ENCODE measurements around the gene NRP1.

The NRP1 gene

DNA sequence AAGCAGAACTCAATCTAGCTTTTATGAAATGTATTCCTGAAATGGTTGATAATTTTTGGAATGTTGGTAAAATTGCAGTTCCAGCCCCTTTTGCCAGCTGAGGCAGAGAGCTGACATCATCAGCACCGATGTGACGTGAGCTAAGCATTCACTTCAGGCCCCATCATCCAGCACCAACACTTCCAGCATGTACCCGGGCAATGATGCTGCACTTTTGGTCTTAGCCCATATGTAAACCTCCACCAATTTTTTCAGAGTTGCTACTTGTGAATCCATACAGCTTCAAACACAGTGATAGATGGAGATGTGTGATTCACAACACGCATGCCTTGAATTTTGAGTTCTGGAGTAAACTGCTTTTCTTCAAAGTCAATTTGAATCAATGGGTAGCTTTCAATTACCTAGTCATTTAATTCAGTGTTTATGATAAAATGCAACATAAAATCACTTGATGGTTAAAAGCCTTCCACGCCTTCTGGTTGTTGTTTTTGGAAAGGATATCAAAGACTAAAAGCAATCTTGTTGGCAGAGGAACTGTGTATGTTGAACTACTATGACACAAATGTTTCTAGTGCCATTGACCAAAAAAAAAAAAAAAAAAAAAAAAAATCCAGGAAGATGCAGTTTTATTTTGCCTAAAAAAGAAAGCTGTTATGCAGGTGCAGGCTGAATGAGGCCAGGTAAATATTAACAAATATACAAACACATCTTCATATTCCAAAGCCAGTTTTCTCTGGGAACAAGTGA is 73.9 kb downstream of the NRP1 start:
- no peak for DNase-seq (ENCODE audit: low read depth)

DNA sequence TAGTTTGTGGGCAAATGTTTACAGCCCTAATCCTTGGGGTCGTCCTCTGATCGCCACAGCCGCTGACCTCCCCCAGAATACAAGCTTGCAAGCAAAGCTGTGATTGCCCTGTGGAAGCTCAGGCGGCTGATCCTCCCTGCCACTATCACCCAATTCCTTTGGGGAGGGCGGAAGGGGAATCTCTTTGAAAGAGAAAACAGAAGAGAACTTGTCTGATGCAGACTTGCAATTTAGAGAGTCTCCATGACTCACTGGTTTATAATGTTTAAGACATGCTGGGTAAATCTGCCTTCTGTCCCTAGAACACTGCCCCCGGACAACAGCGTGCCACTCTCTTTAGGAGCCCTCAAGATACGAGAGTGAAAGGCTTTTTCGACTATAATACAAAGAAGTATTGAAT is 75.5 kb downstream of the NRP1 start:
- DNase-seq (ENCODE audit: low read depth), result no peak

DNA sequence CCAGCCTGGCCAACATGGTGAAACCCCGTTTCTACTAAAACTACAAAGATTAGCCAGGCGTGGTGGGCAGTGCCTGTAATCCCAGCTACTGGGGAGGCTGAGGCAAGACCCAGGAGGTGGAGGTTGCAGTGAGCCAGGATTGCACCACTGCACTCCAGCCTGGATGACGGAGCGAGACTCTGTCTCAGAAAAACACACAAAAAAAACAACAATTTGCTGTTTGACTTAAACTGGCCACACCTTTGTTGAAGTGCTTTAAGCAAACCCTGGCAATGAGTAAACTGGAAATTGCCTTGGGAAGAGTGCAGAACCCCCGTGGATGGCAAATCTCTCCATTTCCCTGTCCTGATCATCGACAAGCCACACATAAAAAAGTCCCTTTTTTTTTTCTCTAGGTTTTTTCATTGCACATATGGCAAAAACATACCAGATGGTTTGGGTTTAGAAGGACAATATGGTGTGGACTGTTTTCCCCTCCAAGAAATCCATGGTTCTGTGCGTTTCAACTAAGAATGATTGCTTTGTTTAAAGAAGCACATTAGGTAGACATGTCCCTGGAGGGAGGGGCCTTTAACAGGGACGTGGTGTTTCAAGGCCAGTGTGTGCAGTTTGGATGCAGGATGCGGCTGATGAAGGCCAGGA is 76.9 kb downstream of the NRP1 start:
- no peak for DNase-seq (ENCODE audit: low read depth)

DNA sequence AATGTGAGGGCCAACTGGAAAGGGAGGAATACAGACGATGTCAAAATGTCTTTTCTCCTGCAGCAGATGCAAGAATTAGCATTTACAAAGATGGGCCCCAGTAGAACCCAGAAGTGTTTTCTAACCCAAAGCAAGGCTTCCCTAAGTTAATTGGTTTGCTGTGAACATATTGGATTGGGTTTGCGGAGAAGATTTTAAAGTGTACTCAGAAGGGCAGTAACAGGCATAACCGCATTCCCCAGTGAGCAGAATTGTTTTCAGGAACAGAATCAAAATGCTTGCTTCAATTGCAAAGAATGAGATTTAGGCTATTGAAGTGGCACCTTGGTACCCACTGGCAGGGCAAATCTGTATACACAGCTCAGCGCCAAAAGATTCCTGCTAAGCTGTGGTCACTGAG is 78.0 kb downstream of the NRP1 start:
- no peak for DNase-seq (ENCODE audit: low read depth)

DNA sequence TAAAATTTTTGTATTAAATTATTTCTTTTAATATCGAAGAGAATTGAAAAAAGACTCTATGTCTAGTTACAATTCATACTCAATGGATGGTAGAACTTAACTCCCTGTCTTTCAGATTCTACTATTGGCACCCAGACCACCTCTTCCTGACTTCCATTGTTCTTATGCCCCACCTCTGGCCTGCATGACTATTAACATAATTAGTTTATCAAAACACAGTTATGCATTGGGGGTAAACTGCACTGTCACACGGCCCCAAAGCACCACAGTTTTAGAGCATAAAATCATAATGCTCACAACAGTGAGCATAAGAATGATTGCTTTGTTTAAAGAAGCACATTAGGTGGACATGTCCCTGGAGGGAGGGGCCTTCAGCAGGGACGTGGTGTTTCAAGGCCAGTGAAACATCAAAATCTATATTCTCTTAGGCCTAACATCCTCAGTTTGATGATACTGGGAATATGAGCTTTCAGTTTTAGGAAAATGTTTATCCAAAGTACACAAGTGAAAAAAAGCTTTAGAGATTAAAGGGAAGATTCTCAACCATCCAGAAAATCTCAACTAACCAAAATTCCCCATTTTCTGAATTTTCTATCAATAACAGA is 79.8 kb downstream of the NRP1 start:
- no peak for DNase-seq (ENCODE audit: low read depth)

DNA sequence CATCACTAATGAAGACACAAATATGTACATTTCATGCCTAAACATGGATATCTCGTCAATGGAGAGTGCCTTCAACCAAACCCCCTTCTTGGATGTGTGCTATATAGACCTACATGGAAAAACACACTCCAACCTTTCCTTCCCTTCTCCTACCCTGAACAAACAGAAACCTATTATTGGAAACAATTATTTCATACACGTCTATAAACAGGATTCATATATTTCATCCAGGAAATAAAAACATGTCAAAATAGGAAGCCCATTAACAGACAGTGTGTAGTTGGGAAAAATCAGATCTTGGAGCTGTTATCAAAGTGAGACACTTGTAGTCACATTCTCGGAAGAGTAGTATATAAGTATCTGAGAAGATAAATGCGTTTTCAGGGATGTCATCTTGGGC is 81.1 kb downstream of the NRP1 start:
- no peak for DNase-seq (ENCODE audit: low read depth)

DNA sequence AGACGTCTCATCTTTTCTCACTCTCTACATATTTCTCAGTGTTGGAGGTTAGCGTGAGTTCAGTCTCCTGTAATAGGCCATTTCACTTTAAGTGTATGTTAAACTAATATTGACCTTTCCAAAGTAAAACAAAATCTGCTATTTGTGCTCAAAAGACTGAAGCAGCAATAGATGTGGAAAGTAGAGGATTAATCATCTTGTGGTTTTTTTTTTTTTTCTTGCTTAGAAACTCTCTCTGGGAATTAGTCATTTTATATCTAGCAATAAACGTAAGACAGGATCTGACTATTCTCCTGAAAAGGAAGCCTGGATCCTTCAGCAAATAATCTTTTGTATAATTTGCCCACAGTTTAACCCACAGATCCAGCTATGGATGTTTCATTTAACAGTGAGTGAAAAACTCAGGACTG is 81.7 kb downstream of the NRP1 start:
- peak; percentile 52 for DNase-seq (ENCODE audit: low read depth)

GRCh38 chr10:33252324-33252723 is 82.1 kb downstream of the NRP1 start:
- DNase-seq (ENCODE audit: low read depth), result no peak

DNA sequence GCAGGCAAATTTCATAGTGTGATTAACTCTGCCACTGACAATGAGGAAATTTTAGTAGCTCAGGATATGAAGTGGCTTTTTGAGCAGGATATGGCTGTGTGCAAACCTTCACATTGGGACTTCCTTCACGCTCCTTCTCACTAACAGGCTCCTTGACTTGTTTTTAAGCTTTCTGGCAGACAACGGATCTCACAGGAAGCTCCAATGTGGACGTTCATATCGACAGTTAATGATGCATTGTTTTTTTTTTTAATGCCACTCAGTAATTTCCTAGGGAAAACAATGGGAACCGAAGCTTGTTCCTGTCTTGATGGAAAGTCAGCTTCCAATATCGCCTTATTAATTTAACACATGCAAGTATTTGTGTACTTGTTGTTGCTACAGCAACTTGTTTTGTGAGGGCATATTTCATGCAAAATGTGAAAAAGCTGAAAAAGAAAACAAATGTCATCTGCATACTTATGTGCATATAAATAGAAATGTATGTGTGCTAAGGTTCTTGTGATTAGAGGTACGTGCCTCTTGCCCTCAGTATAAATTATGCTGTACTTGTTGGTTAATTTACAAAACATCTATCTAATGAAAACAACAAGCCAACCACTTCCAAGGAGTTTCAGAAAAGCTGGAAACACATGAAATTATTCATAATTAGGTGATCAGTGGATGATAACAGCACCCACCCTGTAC is 84.7 kb downstream of the NRP1 start:
- no peak for DNase-seq (ENCODE audit: low read depth)

GRCh38 chr10:33249137-33249536 is 85.3 kb downstream of the NRP1 start:
- no peak for DNase-seq (ENCODE audit: low read depth)

DNA sequence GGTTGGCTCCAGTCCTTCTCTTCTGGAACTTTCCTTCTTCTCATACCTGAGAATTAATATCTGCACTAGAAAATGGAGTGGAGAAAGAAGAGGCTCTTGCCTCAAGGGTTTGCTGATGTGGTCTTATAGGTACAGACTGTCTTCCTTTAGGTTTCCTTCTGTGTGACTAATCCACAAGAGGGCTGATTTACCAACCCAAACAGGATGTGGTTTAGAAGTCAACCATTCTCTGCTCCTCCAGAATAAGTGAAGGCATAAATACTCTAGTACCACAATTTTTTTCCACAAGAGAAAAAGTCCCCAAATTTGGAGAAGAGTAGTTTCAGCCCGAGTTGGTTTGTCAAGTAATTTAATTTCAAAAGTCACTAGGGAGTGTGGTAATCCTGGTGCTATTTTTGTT is 85.8 kb downstream of the NRP1 start:
- DNase-seq (ENCODE audit: low read depth), result peak; percentile 73

DNA sequence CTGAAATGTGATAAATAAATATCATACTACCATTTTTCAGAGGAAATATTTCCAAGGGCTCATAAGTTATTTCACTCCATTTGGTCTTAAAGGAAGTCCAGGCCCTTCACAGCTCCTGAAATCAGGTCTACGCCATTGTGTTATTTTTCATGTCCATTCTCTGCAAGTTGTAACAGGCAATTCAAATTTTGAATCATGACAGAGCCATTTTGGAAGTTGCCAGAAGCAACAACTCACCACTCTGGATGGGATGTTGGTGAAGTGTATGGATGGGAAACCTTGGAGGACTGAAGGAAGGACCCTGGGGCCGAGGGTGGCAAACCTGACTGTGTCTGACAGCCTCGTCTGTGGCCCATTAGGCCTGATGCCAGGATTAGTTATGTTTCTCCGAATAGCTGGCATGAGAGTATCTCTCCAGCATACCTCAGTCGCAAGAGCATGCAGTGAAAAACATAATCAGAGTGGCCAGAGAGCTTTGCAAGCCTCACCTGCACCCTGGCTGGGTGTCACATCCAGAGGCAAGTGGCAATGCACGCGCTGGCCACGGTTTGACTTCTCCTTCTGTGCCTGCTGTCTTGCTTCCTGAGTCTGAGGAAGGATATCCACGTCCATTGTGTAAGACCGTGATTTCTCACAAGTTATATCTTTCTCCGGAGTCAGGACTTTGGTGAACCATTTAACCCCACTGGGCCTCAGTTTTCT is 87.1 kb downstream of the NRP1 start:
- no peak for DNase-seq (ENCODE audit: low read depth)

- DNase-seq (ENCODE audit: low read depth), result no peak
Observed at GRCh38 chr10:33245343-33245742, 89.1 kb downstream of the NRP1 start.

GRCh38 chr10:33244354-33244967 is 90.0 kb downstream of the NRP1 start:
- DNase-seq (ENCODE audit: low read depth), result no peak

DNA sequence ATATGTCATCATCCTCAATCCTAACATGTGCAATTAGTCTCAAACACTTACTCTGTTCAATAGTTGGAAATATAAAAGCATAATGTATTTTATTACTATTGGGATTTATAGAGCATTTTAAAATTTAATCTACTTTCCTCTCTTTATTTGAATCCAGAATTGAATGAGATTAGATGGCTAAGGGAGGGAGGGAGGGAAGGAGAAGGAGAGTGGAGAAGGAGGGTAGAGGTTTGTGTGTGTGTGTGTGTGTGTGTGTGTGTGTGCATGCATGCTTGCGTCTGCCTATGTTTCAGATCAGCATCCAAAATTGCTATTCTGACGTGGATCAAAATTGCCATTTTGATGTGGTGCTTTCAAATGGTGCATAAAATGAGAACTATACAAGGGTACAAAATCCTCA is 90.8 kb downstream of the NRP1 start:
- no peak for DNase-seq (ENCODE audit: low read depth)

DNA sequence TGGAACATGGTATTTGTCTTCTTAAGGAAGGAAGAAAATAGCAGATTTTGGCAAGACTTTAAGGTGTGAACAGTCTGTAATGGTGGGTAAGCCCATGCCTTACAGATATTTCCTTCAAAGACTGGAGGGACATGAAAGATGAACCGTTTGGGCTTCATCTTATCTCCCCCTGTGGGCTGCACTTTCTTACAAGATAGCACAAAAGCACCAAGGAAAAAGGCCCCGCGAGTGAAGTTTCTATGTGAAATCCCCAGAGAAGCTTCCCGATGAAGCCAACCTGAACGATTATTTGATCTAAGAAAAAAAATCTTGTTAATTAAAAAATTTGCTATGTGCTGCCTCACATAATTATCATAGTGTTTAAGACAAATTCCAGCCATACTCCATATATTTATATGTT is 91.5 kb downstream of the NRP1 start:
- DNase-seq (ENCODE audit: low read depth), result no peak

- DNase-seq (ENCODE audit: low read depth), result no peak
Observed at GRCh38 chr10:33241351-33241750, 93.1 kb downstream of the NRP1 start.

DNA sequence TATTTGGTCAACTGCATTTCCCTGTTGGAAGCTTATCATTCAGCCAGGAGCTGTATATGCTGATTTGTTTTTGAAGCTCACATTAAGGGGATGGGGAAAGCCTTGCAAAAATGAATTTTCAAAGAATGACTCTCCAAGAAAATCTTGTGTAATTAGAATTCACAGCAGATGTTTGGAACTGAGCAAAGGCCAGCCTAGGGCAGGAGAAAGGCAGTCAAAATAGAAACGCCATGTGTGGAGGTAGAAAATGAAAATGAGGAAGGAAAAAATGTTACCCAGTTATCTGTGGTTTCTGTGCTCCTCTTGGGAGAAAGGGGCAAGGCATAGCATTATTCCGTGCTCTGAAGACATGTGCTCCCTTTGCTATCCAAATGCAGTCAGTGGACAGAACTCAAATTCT is 93.5 kb downstream of the NRP1 start:
- peak; percentile 73 for DNase-seq (ENCODE audit: low read depth)

DNA sequence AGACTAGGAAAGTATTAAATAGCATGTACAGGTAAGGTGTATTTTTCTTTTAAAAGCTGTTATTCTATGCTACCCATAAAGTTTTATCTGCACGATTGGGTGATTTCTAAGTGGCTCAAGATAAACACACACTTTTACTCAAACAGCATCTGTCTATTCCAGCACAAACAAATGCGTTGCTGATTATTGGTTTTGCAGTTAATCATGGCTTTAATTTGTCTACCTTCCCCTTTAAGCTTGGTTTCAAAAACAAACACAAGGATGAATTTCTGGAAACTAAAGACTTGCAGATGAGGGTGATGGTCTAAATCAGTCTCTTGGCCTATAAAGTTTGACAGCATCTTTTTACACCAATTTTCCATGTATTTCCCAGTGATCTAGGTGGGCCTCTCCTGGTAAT is 94.2 kb downstream of the NRP1 start:
- no peak for DNase-seq (ENCODE audit: low read depth)

DNA sequence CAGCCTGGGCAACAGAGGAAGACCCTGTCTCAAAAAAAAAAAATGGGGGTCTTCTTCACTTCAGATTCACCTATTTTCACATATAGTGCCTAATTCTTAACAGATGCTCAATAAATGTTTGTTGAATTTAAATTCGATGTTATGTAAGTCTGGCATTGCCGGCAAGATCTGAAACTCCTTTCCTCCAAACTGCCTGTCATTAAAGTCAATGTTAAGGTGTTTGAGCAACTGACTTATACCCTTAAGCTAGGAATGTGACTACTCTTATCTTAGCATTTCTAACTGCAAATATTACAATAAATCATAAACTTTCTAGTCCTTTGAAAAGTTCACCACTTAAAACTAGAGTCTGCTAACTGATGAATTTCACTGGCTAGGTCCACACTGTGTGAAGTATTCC is 95.2 kb downstream of the NRP1 start:
- DNase-seq (ENCODE audit: low read depth), result no peak

DNA sequence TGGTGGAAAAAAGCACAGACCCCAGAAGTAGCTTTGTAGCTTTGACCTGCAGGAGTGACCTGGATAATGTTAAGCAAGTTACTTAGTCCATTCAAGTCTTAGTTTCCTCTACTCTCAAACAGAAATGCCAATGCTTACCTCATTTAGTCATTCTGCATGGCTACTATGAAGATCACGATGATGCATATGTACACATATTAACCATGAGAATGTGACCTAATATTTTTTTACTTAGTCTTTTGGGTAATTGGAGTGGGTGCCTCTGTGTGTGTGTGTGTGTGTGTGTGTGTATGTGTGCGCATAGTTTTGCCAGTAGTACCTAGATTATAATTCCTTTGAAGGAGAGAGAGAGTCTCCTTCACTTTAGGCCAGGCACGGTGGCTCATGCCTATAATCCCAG is 95.8 kb downstream of the NRP1 start:
- no peak for DNase-seq (ENCODE audit: low read depth)

Data from GM04504 (cell line).